HG03520 (cell line): ENCODE results near the gene MBD2.

ENCODE experiments used
- ATAC-seq: cut with Tn5 transposase; IDR thresholded peaks from one replicate; pipeline ENCODE4 v1.9.1; 2021; ENCODE audit warnings: mild to moderate bottlenecking, moderate library complexity; ENCODE audit not compliant: unreplicated experiment

The MBD2 gene

GRCh38 chr18:54116541-54117257 is 107.8 kb downstream of the MBD2 start:
- no peak for ATAC-seq

- ATAC-seq, result no peak
These were observed 112.1 kb downstream of the MBD2 start for GRCh38 chr18:54112356-54112755.

- no peak for ATAC-seq
These were observed 115.3 kb downstream of the MBD2 start for GRCh38 chr18:54109131-54109683.

GRCh38 chr18:54102123-54102522 is 122.3 kb downstream of the MBD2 start:
- no peak for ATAC-seq
